Muscle of leg (tissue), 11 donors: ENCODE results near the gene SLC5A2. TPM values are rescaled to one million over a fixed set of nuclear protein-coding genes. Genes with fewer than 3 reads are reported as not detected.
"Not testable (repeated sequence)": the region's sequence is repeated elsewhere in the genome, so short reads cannot be mapped to it uniquely, and the experiment has no call there.

ENCODE experiments used
- DNase-seq: peaks from one replicate; pipeline ENCODE4 v3.0.0; 2013
- H3K27ac ChIP-seq: one replicate; pipeline ENCODE4 v1.5.1; 2013; ENCODE audit warnings: mild to moderate bottlenecking, low read length, control low read depth
- H3K27me3 ChIP-seq: one replicate; pipeline ENCODE4 v1.6.1; 2013; ENCODE audit warnings: low read length; ENCODE audit not compliant: control insufficient read depth, insufficient read depth
- H3K36me3 ChIP-seq: one replicate; pipeline ENCODE4 v1.6.1; 2013; ENCODE audit warnings: low read length; ENCODE audit not compliant: control insufficient read depth, insufficient read depth
- H3K4me1 ChIP-seq: one replicate; pipeline ENCODE4 v1.6.1; 2013; ENCODE audit warnings: low read length; ENCODE audit not compliant: control insufficient read depth, insufficient read depth
- H3K4me3 ChIP-seq: one replicate; pipeline ENCODE4 v1.5.1; 2013; ENCODE audit warnings: low read length, control low read depth
- H3K9me3 ChIP-seq: replicated peaks from 2 replicates; pipeline ENCODE4 v1.6.1; 2013; ENCODE audit warnings: low read depth, low read length; ENCODE audit not compliant: control insufficient read depth
- WGBS: methylation state at CpG from one replicate; pipeline ENCODE4 v1.1.5; 2013; ENCODE audit warnings: missing lambda C conversion rate; ENCODE audit not compliant: insufficient coverage; 5-methylcytosine and 5-hydroxymethylcytosine counted together
- polyA plus RNA-seq, 8 donors: library from polyadenylated mRNA; unstranded; fragments of 120-200 nt; gene quantifications; one replicate each; pipeline versions ENCODE4 v1.2.1 to v1.2.3, GENCODE V29; 2013; ENCODE audit warnings: inconsistent platforms in 1 of 8, low replicate concordance in 1 of 8; ENCODE audit not compliant: insufficient read length in 8 of 8, insufficient read depth in 1 of 8
- total RNA-seq: library from RNA; stranded (reverse); fragments of 120-200 nt; gene quantifications from one replicate; pipeline ENCODE4 v1.2.4, GENCODE V29; 2013

The SLC5A2 gene
- total and polyA plus RNA-seq, 9 donors = 0.44 to 11.6 (median 8.7) TPM

DNA sequence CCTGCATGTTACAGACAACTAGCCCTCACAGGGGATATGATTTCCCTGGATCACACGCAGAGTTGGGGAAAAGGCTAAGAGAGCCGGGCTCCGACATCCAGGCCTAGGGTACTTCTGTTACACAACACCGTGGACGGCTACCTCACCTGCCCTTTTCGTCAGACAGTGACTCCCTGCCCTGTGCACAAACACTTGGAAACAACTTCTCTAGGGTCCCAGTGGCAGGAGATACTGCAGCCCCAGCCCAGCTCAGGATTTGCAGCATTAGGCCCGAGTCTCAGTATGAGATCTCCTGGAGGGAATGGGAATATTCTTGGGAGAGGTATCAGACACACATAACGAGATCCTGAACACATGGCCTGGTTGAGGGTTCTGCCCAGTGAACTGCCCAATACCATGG lies 17.0 kb downstream of the SLC5A2 start:
- no peak overlapping the region for H3K4me3 ChIP-seq
- H3K36me3 ChIP-seq = peaks cover 65% of the 10 kb centered on the region
- no peak overlapping the region for H3K27ac ChIP-seq
- no peaks in the 10 kb centered on the region for H3K9me3 ChIP-seq
- H3K27me3 ChIP-seq = no peaks in the 10 kb centered on the region
- H3K4me1 ChIP-seq = no peaks in the 10 kb centered on the region
- DNase-seq = no peak
- WGBS = 93% methylated on average over 7 of the region's 8 CpGs

DNA sequence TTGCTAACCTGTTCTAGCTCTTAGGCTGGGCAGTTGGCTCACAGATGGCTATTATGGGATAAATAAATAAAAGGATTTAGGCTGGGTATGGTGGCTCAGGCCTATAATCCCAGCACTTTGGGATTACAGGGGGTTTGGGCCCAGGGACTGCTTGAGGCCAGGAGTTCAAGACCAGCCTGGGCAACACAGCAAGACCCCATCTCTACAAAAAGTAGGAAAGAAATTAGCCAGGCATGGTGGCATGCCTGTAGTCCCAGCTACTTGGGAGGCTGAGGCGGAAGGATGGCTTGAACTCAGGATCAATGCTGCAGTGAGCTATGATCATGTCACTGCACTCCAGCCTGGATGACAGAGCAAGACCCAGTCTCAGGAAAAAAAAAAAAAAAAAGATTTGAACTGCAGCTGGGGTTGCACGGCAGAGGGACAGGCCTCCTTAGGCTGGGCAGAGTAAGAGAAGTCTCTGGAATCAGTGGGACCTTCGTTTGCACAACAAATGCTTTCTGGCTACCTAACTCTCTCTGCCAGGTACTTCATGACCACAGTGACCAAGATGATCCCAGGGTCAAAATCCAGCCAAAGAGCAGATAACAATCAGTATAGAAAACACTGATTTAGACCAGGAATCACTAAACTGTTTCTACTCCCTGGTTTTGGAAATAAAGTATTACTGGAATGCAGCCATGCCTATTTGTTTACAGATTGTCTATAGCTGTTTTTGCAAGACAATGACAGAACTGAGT lies 18.5 kb downstream of the SLC5A2 start:
- H3K9me3 ChIP-seq = no peaks in the 10 kb centered on the region
- H3K4me1 ChIP-seq = no peaks in the 10 kb centered on the region
- no peak overlapping the region for H3K27ac ChIP-seq
- H3K4me3 ChIP-seq = no peak overlapping the region
- H3K27me3 ChIP-seq = no peaks in the 10 kb centered on the region
- WGBS = 100% methylated on average over 1 of the region's 3 CpGs
- DNase-seq = no peak
- peaks cover 61% of the 10 kb centered on the region for H3K36me3 ChIP-seq

DNA sequence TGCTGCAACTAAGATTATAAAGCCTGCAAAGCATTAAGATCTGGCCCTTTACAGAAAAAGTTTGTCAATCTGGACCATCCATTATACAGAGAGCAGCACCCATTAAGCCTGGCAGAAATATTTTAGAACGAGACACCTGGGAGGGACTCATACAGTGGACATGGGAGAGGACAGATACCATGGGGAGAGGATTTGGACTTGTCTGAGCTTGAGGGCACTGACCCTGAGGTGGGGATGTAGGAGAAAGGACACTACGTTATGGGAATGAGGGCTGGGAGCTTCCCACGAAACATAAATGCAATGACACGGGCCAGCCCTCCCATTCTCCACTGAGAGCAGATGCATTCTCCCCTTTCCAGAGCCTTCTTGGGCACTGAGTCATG lies 19.0 kb downstream of the SLC5A2 start:
- Histone ChIP-seq H3K36me3 (peaks cover 55% of the 10 kb centered on the region), H3K4me1 (peaks cover 5% of the 10 kb centered on the region), H3K4me3 (no peak overlapping the region), H3K27ac (no peak overlapping the region), H3K27me3 (no peaks in the 10 kb centered on the region), H3K9me3 (no peaks in the 10 kb centered on the region)
- WGBS = no CpG with 5 or more reads among the region's 4 CpGs
- no peak for DNase-seq

DNA sequence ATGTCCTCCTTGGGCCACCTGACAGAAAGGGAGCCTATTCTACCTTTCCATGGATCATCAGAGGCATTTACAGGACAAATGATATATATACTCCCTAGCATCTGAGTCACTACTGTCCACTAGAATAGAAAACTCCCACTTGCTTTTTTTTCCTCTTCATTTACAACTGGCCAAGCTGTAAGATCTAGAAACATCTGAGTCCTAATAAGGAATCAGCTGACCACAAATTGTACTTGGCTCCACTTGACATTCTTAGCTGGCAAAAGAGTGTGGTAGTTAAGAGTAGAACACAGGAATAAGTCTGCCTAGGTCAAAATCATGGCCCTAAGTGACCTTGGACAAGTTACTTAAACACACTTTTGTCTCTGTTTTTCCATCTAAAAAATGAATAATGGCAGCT lies 20.1 kb downstream of the SLC5A2 start:
- Histone ChIP-seq H3K27me3 (no peaks in the 10 kb centered on the region), H3K4me1 (peaks cover 12% of the 10 kb centered on the region), H3K9me3 (no peaks in the 10 kb centered on the region), H3K36me3 (peaks cover 45% of the 10 kb centered on the region), H3K4me3 (no peak overlapping the region), H3K27ac (no peak overlapping the region)
- DNase-seq = no peak

DNA sequence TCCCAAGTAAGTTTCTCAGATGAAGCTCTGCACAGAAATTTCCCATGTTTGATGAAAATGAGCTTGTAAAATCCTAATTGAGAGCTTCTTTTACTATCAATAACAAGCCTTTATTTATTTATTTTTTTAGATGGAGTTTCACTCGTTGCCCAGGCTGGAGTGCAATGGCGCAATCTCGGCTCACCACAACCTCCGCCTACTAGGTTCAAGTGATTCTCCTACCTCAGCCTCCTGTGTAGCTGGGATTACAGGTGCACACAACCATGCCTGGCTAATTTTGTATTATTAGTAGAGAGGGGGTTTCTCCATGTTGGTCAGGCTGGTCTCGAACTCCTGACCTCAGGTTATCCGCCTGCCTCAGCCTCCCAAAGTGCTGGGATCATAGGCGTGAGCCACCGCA lies 20.6 kb downstream of the SLC5A2 start:
- Histone ChIP-seq H3K36me3 (peaks cover 39% of the 10 kb centered on the region), H3K4me1 (peaks cover 12% of the 10 kb centered on the region)
- H3K4me3 ChIP-seq, H3K27me3 ChIP-seq, H3K9me3 ChIP-seq, H3K27ac ChIP-seq, DNase-seq: not testable (repeated sequence)
- 95% methylated on average over 4 of the region's 8 CpGs for WGBS

DNA sequence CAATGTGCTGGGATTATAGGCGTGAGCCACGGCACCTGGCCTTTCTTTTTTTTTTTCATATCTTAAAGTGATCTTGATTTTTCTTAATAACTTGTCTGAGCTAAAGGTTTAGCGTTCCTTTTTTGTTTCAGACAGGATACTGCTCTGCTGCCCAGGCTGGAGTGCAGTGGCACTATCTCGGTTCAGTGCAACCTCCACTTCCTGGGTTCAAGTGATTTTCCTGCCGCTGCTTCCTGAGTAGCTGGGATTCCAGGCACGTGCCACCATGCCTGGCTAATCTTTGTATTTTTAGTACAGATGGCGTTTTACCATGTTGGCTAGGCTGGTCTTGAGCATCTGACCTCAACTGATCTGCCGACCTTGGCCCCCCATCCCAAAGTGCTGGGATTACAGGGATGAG lies 21.2 kb downstream of the SLC5A2 start:
- 77% methylated on average over 6 of the region's 8 CpGs for whole genome bisulfite sequencing
- no peak for DNase-seq
- peaks cover 33% of the 10 kb centered on the region for H3K36me3 ChIP-seq
- H3K27ac ChIP-seq = no peak overlapping the region
- peaks cover 16% of the 10 kb centered on the region for H3K4me1 ChIP-seq
- H3K4me3 ChIP-seq = no peak overlapping the region
- no peaks in the 10 kb centered on the region for H3K9me3 ChIP-seq
- H3K27me3 ChIP-seq = no peaks in the 10 kb centered on the region

DNA sequence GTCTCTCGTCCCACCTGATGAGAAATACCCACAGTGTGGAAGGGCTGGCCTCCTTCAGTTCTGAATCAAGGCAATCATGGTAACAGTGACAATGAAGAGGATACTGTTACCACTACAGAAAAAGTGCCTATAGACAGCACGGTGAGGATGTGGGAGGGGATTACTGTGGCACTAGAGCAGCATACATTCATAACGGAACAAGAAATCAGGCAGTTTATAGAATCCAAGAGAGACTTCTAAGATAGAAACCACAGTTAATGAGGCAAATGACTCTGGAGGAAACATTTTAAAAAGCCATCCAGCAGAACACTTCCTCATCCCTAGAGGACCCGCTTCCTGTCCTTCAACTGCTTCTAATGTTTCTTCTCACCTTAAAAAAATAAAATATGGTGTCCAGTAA lies 22.6 kb downstream of the SLC5A2 start:
- no peaks in the 10 kb centered on the region for H3K27me3 ChIP-seq
- no peak for DNase-seq
- no peaks in the 10 kb centered on the region for H3K9me3 ChIP-seq
- H3K4me3 ChIP-seq = no peak overlapping the region
- no peak overlapping the region for H3K27ac ChIP-seq
- H3K36me3 ChIP-seq = peaks cover 20% of the 10 kb centered on the region
- no CpG with 5 or more reads among the region's 4 CpGs for WGBS
- H3K4me1 ChIP-seq = peaks cover 17% of the 10 kb centered on the region

DNA sequence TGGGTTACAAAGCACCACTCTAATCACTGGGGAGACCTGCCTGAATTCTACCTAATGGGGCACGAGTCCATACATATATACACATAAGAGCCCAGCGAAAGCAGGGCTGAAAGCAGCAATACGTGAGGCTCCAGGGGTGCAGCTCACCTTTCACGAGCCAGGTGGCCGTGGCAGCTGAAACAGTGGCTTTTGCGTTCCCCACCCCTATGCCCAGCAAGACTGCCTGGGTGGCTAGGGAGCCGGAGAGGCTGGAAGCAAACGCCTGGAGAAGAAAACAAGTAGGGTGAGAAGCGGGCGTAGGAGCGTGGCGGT lies 24.6 kb downstream of the SLC5A2 start:
- H3K4me3 ChIP-seq = peak overlapping the region; percentile 99
- 2% methylated on average over 7 of the region's 12 CpGs for WGBS
- no peaks in the 10 kb centered on the region for H3K27me3 ChIP-seq
- peak overlapping the region; percentile 93 for H3K27ac ChIP-seq
- no peak for DNase-seq
- H3K9me3 ChIP-seq = no peaks in the 10 kb centered on the region
- peaks cover 17% of the 10 kb centered on the region for H3K4me1 ChIP-seq
- peaks cover 17% of the 10 kb centered on the region for H3K36me3 ChIP-seq

DNA sequence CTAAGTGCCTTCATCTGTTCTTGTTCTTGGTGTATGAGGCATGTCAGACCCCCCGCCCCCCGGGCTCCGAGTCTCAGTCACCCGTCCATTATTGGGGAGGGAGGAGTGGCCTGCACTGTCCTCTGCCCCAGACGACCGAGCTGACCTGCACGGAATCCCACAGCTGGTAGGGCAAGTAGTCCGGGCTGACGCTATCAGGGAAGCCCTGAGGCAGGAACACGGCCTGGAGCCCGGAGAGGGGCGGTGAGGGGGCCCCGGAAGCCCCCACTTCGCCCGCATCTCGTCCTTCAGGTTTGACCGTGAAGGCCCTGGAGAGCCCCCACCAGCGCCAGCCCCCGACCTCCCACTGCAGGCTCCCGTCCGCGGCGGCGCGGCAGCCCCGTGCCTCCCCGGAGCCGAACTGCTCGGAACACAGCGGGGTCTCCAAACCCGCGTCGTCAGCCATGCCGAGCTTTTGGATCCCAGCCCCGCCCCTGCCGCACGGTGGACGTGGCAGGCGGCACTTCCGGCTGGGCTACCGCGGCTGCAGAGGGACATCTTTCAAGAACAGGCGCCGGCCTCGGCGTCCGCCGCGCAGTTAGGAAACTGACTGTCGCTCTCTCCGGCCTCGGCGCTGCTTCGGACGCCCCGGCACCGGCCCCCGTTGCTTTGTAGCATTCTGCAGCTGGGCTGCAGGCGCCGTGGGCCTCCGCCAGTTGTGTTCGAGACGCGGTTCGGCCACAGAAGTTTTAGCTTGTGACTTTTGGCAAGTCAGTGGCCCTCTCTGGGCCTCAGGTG lies 25.2 kb downstream of the SLC5A2 start, which contains the start of gene RUSF1:
Gene RUSF1, minus strand, starts transcription at position 463 of the 777 bp plus-strand sequence. Its CDS starts 18 bp downstream, at position 445.
- WGBS = under 1% methylated on average over 65 of the region's 65 CpGs
- no peaks in the 10 kb centered on the region for H3K27me3 ChIP-seq
- peak within 1 kb of the TSS; percentile 99 for H3K4me3 ChIP-seq
- peak; percentile 97 for DNase-seq
- H3K4me1 ChIP-seq = peaks cover 17% of the 10 kb centered on the region
- H3K27ac ChIP-seq = peak within 1 kb of the TSS; percentile 93
- peaks cover 17% of the 10 kb centered on the region for H3K36me3 ChIP-seq
- no peaks in the 10 kb centered on the region for H3K9me3 ChIP-seq

DNA sequence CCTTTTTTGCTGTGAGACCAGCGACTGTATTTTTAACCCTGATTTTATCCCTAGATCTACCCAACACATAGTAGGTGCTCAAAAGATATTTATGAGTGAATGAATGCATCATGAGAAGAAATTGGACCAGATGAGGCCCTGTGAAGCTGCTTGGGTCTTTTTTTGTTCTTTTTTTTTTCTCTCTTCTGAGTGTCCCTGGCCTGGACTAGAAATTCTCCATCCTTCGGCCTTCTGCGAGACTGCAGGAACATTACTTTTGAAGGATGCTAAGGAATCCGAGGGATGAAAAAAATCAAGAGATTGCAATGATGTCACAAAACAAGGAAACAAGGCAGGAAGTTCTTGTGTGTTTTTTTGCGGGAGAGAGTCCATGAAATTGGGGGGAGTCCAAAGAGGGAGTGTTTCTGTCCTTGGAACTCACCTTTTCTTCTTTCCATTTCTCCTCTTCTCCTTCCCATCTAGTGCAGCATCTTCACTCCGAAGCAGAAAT lies 25.8 kb downstream of the SLC5A2 start:
- H3K27ac ChIP-seq = peak overlapping the region; percentile 93
- H3K27me3 ChIP-seq = no peaks in the 10 kb centered on the region
- peaks cover 17% of the 10 kb centered on the region for H3K4me1 ChIP-seq
- H3K9me3 ChIP-seq = no peaks in the 10 kb centered on the region
- peak; percentile 86 for DNase-seq
- 18% methylated on average over 4 of the region's 6 CpGs for WGBS
- peaks cover 17% of the 10 kb centered on the region for H3K36me3 ChIP-seq
- peak overlapping the region; percentile 99 for H3K4me3 ChIP-seq
